Amygdala (tissue), 56 donors: Measurements from ENCODE around the gene ST7.
"Not testable (repeated sequence)": the region's sequence is repeated elsewhere in the genome, so short reads cannot be mapped to it uniquely, and the experiment has no call there.

ENCODE experiments used
- DNase-seq, 56 donors: peaks; one replicate each; lab custom pipeline; 2025; lab: John Stamatoyannopoulos, UW

The ST7 gene

GRCh38 chr7:116975024-116975423 lies 21.7 kb downstream of the ST7 start:
- DNase-seq = not testable (repeated sequence)

GRCh38 chr7:116977172-116977571 lies 23.9 kb downstream of the ST7 start:
- no peak for DNase-seq

GRCh38 chr7:116978006-116978405 lies 24.7 kb downstream of the ST7 start:
- DNase-seq = no peak

- DNase-seq = no peak
These were observed 26.1 kb downstream of the ST7 start for GRCh38 chr7:116979430-116979829.

DNA sequence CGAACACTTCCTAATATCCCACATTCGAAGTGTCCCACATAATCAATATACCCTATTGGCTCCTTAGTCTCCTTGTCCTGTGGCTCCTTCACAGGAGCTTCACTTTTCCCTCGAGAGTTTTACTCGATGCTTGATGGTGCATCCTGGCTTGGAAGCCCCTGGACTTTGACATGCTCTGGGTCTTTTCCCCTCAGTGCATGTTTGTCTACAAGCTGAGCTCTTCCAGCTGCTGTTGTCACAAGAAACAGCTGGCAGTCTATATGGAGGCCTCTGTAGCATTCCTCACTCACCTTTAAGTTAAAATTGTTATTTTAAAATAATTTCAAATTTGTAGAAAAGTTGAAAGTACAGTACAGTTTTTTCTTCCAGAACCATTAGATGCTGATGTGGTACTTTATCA lies 27.1 kb downstream of the ST7 start:
- no peak for DNase-seq

DNA sequence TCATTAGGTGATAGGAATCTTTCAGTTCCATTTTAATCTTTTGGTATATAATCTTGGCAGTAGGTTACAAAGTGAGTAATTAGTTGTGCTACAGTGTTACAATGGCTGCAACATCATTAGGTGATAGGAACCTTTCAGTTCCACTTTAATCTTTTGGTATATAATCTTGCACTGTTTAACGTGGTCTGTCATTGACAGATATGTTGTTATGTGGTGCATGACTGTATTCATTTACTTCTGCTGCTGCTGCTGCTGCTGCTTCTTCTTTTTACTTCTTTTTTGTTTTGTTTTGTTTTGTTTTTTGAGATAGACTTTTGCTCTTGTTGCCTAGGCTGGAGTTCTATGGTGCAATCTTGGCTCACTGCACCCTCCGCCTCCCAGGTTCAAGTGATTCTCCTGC lies 28.6 kb downstream of the ST7 start:
- DNase-seq = no peak

- no peak for DNase-seq
These were observed 31.2 kb downstream of the ST7 start for GRCh38 chr7:116984511-116984910.

DNA sequence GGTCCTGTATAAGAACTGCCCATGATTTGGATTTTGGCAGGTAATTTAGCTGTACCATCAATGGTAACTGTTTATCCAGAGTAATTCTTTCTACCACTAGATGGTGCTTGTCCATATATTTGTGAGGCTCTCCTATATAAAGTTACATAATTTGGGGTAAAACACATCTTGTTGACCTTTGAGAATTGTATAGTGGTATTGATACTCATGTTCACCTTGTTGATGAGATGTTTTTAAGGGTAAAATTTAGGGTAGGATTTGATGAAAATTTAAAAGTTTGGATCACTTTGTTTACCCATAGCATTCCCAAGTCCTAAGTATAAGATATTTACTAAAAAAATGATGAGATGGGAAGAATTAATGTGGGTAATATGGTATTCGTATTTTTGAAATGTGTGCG lies 31.6 kb downstream of the ST7 start:
- peak in 1 of 56 donors; percentile 43 for DNase-seq

- DNase-seq = no peak
These were observed 32.3 kb downstream of the ST7 start for GRCh38 chr7:116985575-116985974.

GRCh38 chr7:116986611-116987565 lies 33.6 kb downstream of the ST7 start:
- DNase-seq = no peak

- no peak for DNase-seq
These were observed 35.2 kb downstream of the ST7 start for GRCh38 chr7:116988363-116988989.

DNA sequence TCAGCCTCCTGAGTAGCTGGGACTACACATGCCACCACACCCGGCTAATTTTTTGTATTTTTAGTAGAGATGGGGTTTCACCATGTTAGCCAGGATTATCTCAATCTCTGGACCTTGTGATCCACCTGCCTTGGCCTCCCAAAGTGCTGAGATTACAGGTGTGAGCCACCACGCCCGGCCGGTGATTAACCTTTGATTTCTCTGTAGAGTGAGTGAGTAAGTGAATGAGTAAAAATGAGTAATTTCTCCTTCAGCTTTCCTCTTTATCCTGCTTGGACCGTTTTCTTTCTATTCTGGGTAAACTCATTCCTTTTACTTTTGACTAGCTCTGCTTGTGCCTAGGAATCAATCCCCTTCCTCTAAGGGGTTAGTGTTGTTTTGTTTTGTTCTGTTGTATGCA lies 36.8 kb downstream of the ST7 start:
- DNase-seq = no peak

DNA sequence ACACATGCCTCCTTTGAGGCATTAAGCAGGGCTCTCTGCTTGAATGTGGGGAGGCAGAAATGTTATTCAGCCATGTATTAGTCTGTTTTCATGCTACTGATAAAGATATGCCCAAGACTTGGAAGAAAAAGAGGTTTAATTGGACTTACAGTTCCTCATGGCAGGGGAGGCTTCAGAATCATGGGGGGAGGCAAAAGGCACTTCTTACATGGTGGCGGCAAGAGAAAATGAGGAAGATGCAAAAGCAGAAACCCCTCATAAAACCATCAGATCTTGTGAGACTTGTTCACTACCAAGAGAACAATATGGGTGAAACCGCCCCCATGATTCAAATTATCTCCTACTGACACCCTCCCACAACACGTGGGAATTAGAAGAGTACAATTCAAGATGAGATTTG lies 37.9 kb downstream of the ST7 start:
- DNase-seq = no peak

DNA sequence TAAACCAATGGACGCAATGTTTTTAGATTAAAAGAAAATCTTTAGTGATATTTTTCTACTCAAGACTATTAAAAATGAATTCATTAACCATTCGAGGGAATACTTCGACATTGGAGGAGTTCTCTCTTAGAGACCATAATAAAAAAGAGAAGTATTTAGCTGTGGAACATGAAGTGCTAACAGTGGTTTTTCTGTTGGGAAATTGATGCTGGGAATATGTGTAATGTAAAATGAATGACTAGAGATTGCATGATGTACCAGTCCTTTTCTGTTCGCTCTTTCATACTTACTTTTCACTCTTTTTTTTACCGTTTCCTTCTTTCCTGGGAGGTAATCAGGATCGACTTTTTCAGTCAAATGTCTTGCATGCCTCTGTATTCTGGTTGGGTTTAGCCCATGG lies 41.3 kb downstream of the ST7 start:
- DNase-seq = no peak

- DNase-seq = no peak
These were observed 44.7 kb downstream of the ST7 start for GRCh38 chr7:116997972-116998371.

DNA sequence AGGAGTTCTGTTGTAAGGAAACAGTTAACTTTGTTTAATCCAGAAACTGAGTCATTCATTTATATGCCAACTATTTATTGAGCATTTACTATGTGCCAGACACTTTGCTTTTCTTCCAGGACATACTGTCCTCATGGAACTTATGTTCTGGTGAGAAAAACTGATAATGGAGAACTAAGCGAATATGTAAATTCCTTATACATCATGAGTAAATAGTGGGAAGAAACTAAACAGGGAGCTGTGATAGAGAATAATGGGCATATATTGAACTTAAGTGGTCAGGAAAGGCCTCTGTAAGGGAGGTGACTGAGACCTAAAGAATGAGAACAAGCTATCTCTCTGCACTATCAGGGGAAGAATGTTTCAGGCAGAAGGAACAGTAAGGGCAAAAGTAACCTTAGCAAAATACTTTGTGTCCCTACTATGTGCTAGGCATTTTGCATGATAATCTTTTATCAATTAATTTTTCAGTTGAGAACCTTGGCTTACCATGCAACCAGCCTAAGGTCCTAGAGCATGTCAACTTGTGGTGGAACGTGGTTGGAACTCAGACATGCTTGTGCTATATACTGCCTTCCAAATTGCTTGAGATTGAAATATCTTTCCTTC lies 45.4 kb downstream of the ST7 start:
- no peak for DNase-seq

- DNase-seq = no peak
These were observed 46.0 kb downstream of the ST7 start for GRCh38 chr7:116999311-116999710.

GRCh38 chr7:117001283-117001682 lies 48.0 kb downstream of the ST7 start:
- DNase-seq = no peak

- DNase-seq = no peak
These were observed 51.6 kb downstream of the ST7 start for GRCh38 chr7:117004899-117005298.

DNA sequence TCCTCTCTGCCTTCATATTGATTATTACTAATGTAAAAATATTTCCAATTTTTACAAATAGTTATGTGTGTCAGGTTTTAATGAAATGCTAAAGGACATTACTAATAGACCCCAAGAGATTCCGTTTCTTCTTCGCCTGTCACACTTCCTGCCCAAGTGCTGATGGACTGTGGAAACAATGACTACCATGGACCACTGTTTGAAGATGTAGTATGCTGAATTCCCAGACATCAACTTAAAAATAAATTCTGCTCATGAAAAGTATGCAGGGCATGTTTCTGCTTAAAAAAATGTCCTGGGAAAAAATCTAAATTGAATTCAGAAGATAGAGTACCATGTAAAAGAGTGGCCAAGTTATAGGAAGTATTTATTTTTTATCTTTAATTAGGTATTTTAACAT lies 52.1 kb downstream of the ST7 start:
- no peak for DNase-seq

GRCh38 chr7:117006907-117007684 lies 53.8 kb downstream of the ST7 start:
- no peak for DNase-seq
